ENCODE results near the gene SLBP.

GRCh38 chr4:1661695-1662094 lies 50.4 kb downstream of the SLBP start:
- TF ChIP-seq EZH2 (IDR thresholded peaks at IDR 0.05; ENCODE audit: low read length, unreplicated experiment) = no peak
- no peak for TF ChIP-seq CTCF (conservative IDR thresholded peaks at IDR 0.05; ENCODE audit: low read depth, low read length)
- TF ChIP-seq EZH2phosphoT487 (IDR thresholded peaks at IDR 0.05; ENCODE audit: borderline replicate concordance, low read length) = no peak
